Left colon (tissue), 2 donors: ENCODE results near the gene GBA2. TPM values are rescaled to one million over a fixed set of nuclear protein-coding genes. Genes with fewer than 3 reads are reported as not detected.

Experiments
- ATAC-seq: fragments of 200-7000 bp; cut with Tn5 transposase; one replicate; pipeline ENCODE4 v1.9.1; 2020; ENCODE audit warnings: mild to moderate bottlenecking, moderate library complexity
- DNase-seq, 2 donors: peaks; one replicate each; pipeline ENCODE4 v3.0.0-alpha.2; 2020
- intact Hi-C, 2 donors: fragments of 100-400 bp; cut with DNase I in 1 of 2; cut with micrococcal nuclease in 1 of 2; formaldehyde crosslinking; loops; one replicate each; pipeline versions ENCODE4 v1.11.2 to v1.14.0; 2022; cut with DNase I, micrococcal nuclease
- microRNA-seq, 2 donors: library from miRNA; unstranded; fragments of <30 nt; microRNA quantifications; one replicate each; pipeline versions ENCODE4 v1.1.0 to v1.2.0, GENCODE V29; 2020
- total RNA-seq, 2 donors: library from RNA; stranded (reverse); fragmentation: NEBNext Ultra II Directional; extraction: Animal tissue kit (Norgen Biotek cat#: 25700); gene quantifications; one replicate each; pipeline ENCODE4 v1.2.1, GENCODE V29; 2021
- donor health status: DM: no; HTN: no; CAD: no.
- donor health status: DM: yes; HTN: yes; CAD: no.

The GBA2 gene
- total RNA-seq, 2 donors from 2014 or later: 179 to 186 TPM

GRCh38 chr9:35687972-35688557 is 61.0 kb downstream of the GBA2 start:
- intact Hi-C loops: no loop called here
- DNase-seq (no peak), ATAC-seq (no peak)

- intact Hi-C loops: no loop called here
- DNase-seq: no peak
- no peak for ATAC-seq
Observed at GRCh38 chr9:35687306-35687705, 61.7 kb downstream of the GBA2 start.

Small RNA genes within 50 kb of the gene (microRNA-seq; reads per million reads assigned to microRNA genes)
- gene MIR6852 (0 to 1.1 reads per million in 2 donors), gene MIR6853 (0 reads per million in 2 donors)

Other genes with a start within 250 kb of the GBA2 start
- gene TESK1, start 144.0 kb downstream of the GBA2 start, total RNA-seq: 10 to 100 TPM; 37.7 to 47.8 TPM
- 1 to 10 TPM; 1.2 to 2.2 TPM for gene CD72, start 130.8 kb downstream of the GBA2 start, total RNA-seq
- gene SIT1, start 98.3 kb downstream of the GBA2 start, total RNA-seq: 1 to 10 TPM in 1 of 2 donors, under 1 TPM in 1; 0.46 to 1.4 TPM
- gene RMRP, start 91.2 kb downstream of the GBA2 start, total RNA-seq: over 10,000 TPM; 19,198 to 30,979 TPM
- 10 to 100 TPM; 25.0 to 33.1 TPM for gene CCDC107, start 90.9 kb downstream of the GBA2 start, total RNA-seq
- 1 to 10 TPM; 5.2 to 7.6 TPM for gene ARHGEF39, start 84.0 kb downstream of the GBA2 start, total RNA-seq
- under 1 TPM; 0.56 to 0.89 TPM for gene CA9, start 75.3 kb downstream of the GBA2 start, total RNA-seq
- 100 to 1,000 TPM in 1 of 2 donors, 10 to 100 TPM in 1; 25.9 to 277 TPM for gene TPM2, start 59.3 kb downstream of the GBA2 start, total RNA-seq
- gene TLN1, start 17.0 kb downstream of the GBA2 start, total RNA-seq: 100 to 1,000 TPM; 142 to 172 TPM
- gene CREB3, start 16.6 kb downstream of the GBA2 start, total RNA-seq: 10 to 100 TPM; 40.2 to 40.6 TPM
- 10 to 100 TPM; 54.8 to 56.3 TPM for gene RGP1, start 59 bp upstream of the GBA2 start, total RNA-seq
- gene MSMP, start 5.0 kb upstream of the GBA2 start, total RNA-seq: not detected
- 1 to 10 TPM; 7.4 to 7.9 TPM for gene NPR2, start 42.4 kb upstream of the GBA2 start, total RNA-seq
- 1 to 10 TPM in 1 of 2 donors, under 1 TPM in 1; 0.15 to 1.5 TPM for gene SPAG8, start 63.0 kb upstream of the GBA2 start, total RNA-seq
- 10 to 100 TPM; 56.0 to 59.4 TPM for gene HINT2, start 65.8 kb upstream of the GBA2 start, total RNA-seq
- gene FAM221B, start 79.5 kb upstream of the GBA2 start, total RNA-seq: under 1 TPM in 1 of 2 donors, not detected in 1; 0.28 TPM
- 10 to 100 TPM; 15.4 to 16.4 TPM for gene TMEM8B, start 80.0 kb upstream of the GBA2 start, total RNA-seq
- gene OR13J1, start 121.2 kb upstream of the GBA2 start, total RNA-seq: not detected
- 10 to 100 TPM; 17.4 to 58.7 TPM for gene HRCT1, start 157.0 kb upstream of the GBA2 start, total RNA-seq
- 1 to 10 TPM; 1.3 to 2.1 TPM for gene SPAAR, start 160.3 kb upstream of the GBA2 start, total RNA-seq
- not detected for gene OR2S2, start 208.9 kb upstream of the GBA2 start, total RNA-seq